Fibroblast of skin of back (primary cell): ENCODE results near the gene DDX3Y. TPM values are rescaled to one million over a fixed set of nuclear protein-coding genes. Genes with fewer than 3 reads are reported as not detected.

Experiments used
- DNase-seq: peaks from one replicate; pipeline ENCODE4 v3.0.0-alpha.2; 2013
- polyA plus RNA-seq, 2 experiments: library from polyadenylated mRNA; unstranded; fragments of 120-200 nt; gene quantifications; one replicate each; pipeline ENCODE4 v1.2.1, GENCODE V29; 2013; ENCODE audit not compliant: insufficient read length in 2 of 2

Gene DDX3Y
- polyA plus RNA-seq (2013, experiment 1 of 2; ENCODE audit: insufficient read length) = 47.6 TPM
- 55.7 TPM for polyA plus RNA-seq (2013, experiment 2 of 2; ENCODE audit: insufficient read length)

GRCh38 chrY:12904618-12905516 is at the start of gene DDX3Y:
TSS of gene DDX3Y (plus strand) at chrY:12904868. CDS start at chrY:12904937, 69 bp downstream.
- DNase-seq = peak; percentile 93

- peak; percentile 23 for DNase-seq
Measured at GRCh38 chrY:12855791-12856275, 48.8 kb upstream of the DDX3Y start.

GRCh38 chrY:12867960-12868359 is 36.7 kb upstream of the DDX3Y start:
- no peak for DNase-seq

- no peak for DNase-seq
Measured at GRCh38 chrY:12896973-12897372, 7.7 kb upstream of the DDX3Y start.

GRCh38 chrY:12898604-12899003 is 6.1 kb upstream of the DDX3Y start:
- no peak for DNase-seq

GRCh38 chrY:12905517-12905872 is 827 bp downstream of the DDX3Y start:
- DNase-seq = peak; percentile 81

GRCh38 chrY:12905895-12906294 is 1.2 kb downstream of the DDX3Y start:
- DNase-seq = peak; percentile 7

- DNase-seq = no peak
Measured at GRCh38 chrY:12913541-12913940, 8.9 kb downstream of the DDX3Y start.

- DNase-seq = peak; percentile 41
Measured at GRCh38 chrY:12928043-12928442, 23.4 kb downstream of the DDX3Y start.

GRCh38 chrY:12941725-12942687 is 37.3 kb downstream of the DDX3Y start:
- no peak for DNase-seq
